ENCODE results near the gene RNF125.

The RNF125 gene

GRCh38 chr18:32018331-32019250 lies at the start of gene RNF125:
RNF125 (plus strand) TSS chr18:32018825; CDS start chr18:32018864, 39 bp downstream.
- Histone ChIP-seq H3K36me3 (ENCODE audit: insufficient read depth, low read length) (no peaks in the 10 kb centered on the region), H3K79me2 (ENCODE audit: control insufficient read depth, insufficient read depth, low read length, unreplicated experiment) (no peaks in the 10 kb centered on the region), H3K27me3 (ENCODE audit: insufficient read depth, low read length) (no peaks in the 10 kb centered on the region), H3K4me1 (ENCODE audit: control insufficient read depth, insufficient read depth, low read length, unreplicated experiment) (peaks cover 4% of the 10 kb centered on the region), H3K4me3 (ENCODE audit: low read depth, low read length) (peak within 1 kb of the TSS; percentile 82), H2AFZ (ENCODE audit: low read length, unreplicated experiment) (peak within 1 kb of the TSS; percentile 76), H3K27ac (ENCODE audit: low read depth, low read length) (no peak within 1 kb of the TSS)

GRCh38 chr18:31970617-31971016 lies 48.0 kb upstream of the RNF125 start:
- Histone ChIP-seq H3K4me3 (ENCODE audit: low read depth, low read length) (no peak overlapping the region), H3K27me3 (ENCODE audit: insufficient read depth, low read length) (peaks cover 18% of the 10 kb centered on the region), H2AFZ (ENCODE audit: low read length, unreplicated experiment) (no peak overlapping the region), H3K79me2 (ENCODE audit: control insufficient read depth, insufficient read depth, low read length, unreplicated experiment) (no peaks in the 10 kb centered on the region), H3K36me3 (ENCODE audit: insufficient read depth, low read length) (no peaks in the 10 kb centered on the region), H3K4me1 (ENCODE audit: control insufficient read depth, insufficient read depth, low read length, unreplicated experiment) (no peaks in the 10 kb centered on the region), H3K27ac (ENCODE audit: low read depth, low read length) (no peak overlapping the region)

- Histone ChIP-seq H3K4me1 (ENCODE audit: control insufficient read depth, insufficient read depth, low read length, unreplicated experiment) (no peaks in the 10 kb centered on the region), H3K36me3 (ENCODE audit: insufficient read depth, low read length) (no peaks in the 10 kb centered on the region), H3K27me3 (ENCODE audit: insufficient read depth, low read length) (peaks cover 33% of the 10 kb centered on the region), H2AFZ (ENCODE audit: low read length, unreplicated experiment) (no peak overlapping the region), H3K79me2 (ENCODE audit: control insufficient read depth, insufficient read depth, low read length, unreplicated experiment) (no peaks in the 10 kb centered on the region), H3K4me3 (ENCODE audit: low read depth, low read length) (no peak overlapping the region), H3K27ac (ENCODE audit: low read depth, low read length) (no peak overlapping the region)
These were observed 44.6 kb upstream of the RNF125 start for GRCh38 chr18:31973929-31974546.

- no peak overlapping the region for H2AFZ ChIP-seq (ENCODE audit: low read length, unreplicated experiment)
- no peaks in the 10 kb centered on the region for H3K36me3 ChIP-seq (ENCODE audit: insufficient read depth, low read length)
- no peak overlapping the region for H3K27ac ChIP-seq (ENCODE audit: low read depth, low read length)
- no peak overlapping the region for H3K4me3 ChIP-seq (ENCODE audit: low read depth, low read length)
- H3K79me2 ChIP-seq (ENCODE audit: control insufficient read depth, insufficient read depth, low read length, unreplicated experiment) = no peaks in the 10 kb centered on the region
- H3K27me3 ChIP-seq (ENCODE audit: insufficient read depth, low read length) = peaks cover 27% of the 10 kb centered on the region
- H3K4me1 ChIP-seq (ENCODE audit: control insufficient read depth, insufficient read depth, low read length, unreplicated experiment) = no peaks in the 10 kb centered on the region
These were observed 42.4 kb upstream of the RNF125 start for GRCh38 chr18:31976242-31976641.

- Histone ChIP-seq H3K36me3 (ENCODE audit: insufficient read depth, low read length) (no peaks in the 10 kb centered on the region), H3K27me3 (ENCODE audit: insufficient read depth, low read length) (peaks cover 27% of the 10 kb centered on the region), H3K4me1 (ENCODE audit: control insufficient read depth, insufficient read depth, low read length, unreplicated experiment) (no peaks in the 10 kb centered on the region), H3K27ac (ENCODE audit: low read depth, low read length) (no peak overlapping the region), H2AFZ (ENCODE audit: low read length, unreplicated experiment) (no peak overlapping the region), H3K4me3 (ENCODE audit: low read depth, low read length) (no peak overlapping the region), H3K79me2 (ENCODE audit: control insufficient read depth, insufficient read depth, low read length, unreplicated experiment) (no peaks in the 10 kb centered on the region)
These were observed 41.3 kb upstream of the RNF125 start for GRCh38 chr18:31977270-31977872.

- Histone ChIP-seq H3K4me3 (ENCODE audit: low read depth, low read length) (no peak overlapping the region), H3K27ac (ENCODE audit: low read depth, low read length) (no peak overlapping the region), H3K27me3 (ENCODE audit: insufficient read depth, low read length) (peaks cover 27% of the 10 kb centered on the region), H3K79me2 (ENCODE audit: control insufficient read depth, insufficient read depth, low read length, unreplicated experiment) (no peaks in the 10 kb centered on the region), H3K36me3 (ENCODE audit: insufficient read depth, low read length) (no peaks in the 10 kb centered on the region), H2AFZ (ENCODE audit: low read length, unreplicated experiment) (no peak overlapping the region), H3K4me1 (ENCODE audit: control insufficient read depth, insufficient read depth, low read length, unreplicated experiment) (no peaks in the 10 kb centered on the region)
These were observed 40.0 kb upstream of the RNF125 start for GRCh38 chr18:31978616-31979015.

- H3K79me2 ChIP-seq (ENCODE audit: control insufficient read depth, insufficient read depth, low read length, unreplicated experiment) = no peaks in the 10 kb centered on the region
- H3K36me3 ChIP-seq (ENCODE audit: insufficient read depth, low read length) = no peaks in the 10 kb centered on the region
- H3K27ac ChIP-seq (ENCODE audit: low read depth, low read length) = no peak overlapping the region
- peaks cover 22% of the 10 kb centered on the region; the same call in 1 of the 2 replicates for H3K27me3 ChIP-seq (ENCODE audit: insufficient read depth, low read length)
- no peak overlapping the region for H2AFZ ChIP-seq (ENCODE audit: low read length, unreplicated experiment)
- no peaks in the 10 kb centered on the region for H3K4me1 ChIP-seq (ENCODE audit: control insufficient read depth, insufficient read depth, low read length, unreplicated experiment)
- no peak overlapping the region for H3K4me3 ChIP-seq (ENCODE audit: low read depth, low read length)
These were observed 38.9 kb upstream of the RNF125 start for GRCh38 chr18:31979714-31980113.

GRCh38 chr18:31980863-31981262 lies 37.8 kb upstream of the RNF125 start:
- Histone ChIP-seq H3K27ac (ENCODE audit: low read depth, low read length) (no peak overlapping the region), H3K27me3 (ENCODE audit: insufficient read depth, low read length) (peaks cover 16% of the 10 kb centered on the region; the same call in 1 of the 2 replicates), H3K79me2 (ENCODE audit: control insufficient read depth, insufficient read depth, low read length, unreplicated experiment) (no peaks in the 10 kb centered on the region), H2AFZ (ENCODE audit: low read length, unreplicated experiment) (no peak overlapping the region), H3K4me3 (ENCODE audit: low read depth, low read length) (no peak overlapping the region), H3K4me1 (ENCODE audit: control insufficient read depth, insufficient read depth, low read length, unreplicated experiment) (no peaks in the 10 kb centered on the region), H3K36me3 (ENCODE audit: insufficient read depth, low read length) (no peaks in the 10 kb centered on the region)

GRCh38 chr18:31983020-31983419 lies 35.6 kb upstream of the RNF125 start:
- H3K27ac ChIP-seq (ENCODE audit: low read depth, low read length) = no peak overlapping the region
- H3K4me1 ChIP-seq (ENCODE audit: control insufficient read depth, insufficient read depth, low read length, unreplicated experiment) = no peaks in the 10 kb centered on the region
- peaks cover 8% of the 10 kb centered on the region; the same call in 1 of the 2 replicates for H3K27me3 ChIP-seq (ENCODE audit: insufficient read depth, low read length)
- H2AFZ ChIP-seq (ENCODE audit: low read length, unreplicated experiment) = no peak overlapping the region
- no peak overlapping the region for H3K4me3 ChIP-seq (ENCODE audit: low read depth, low read length)
- H3K36me3 ChIP-seq (ENCODE audit: insufficient read depth, low read length) = no peaks in the 10 kb centered on the region
- H3K79me2 ChIP-seq (ENCODE audit: control insufficient read depth, insufficient read depth, low read length, unreplicated experiment) = no peaks in the 10 kb centered on the region

GRCh38 chr18:31983976-31984375 lies 34.6 kb upstream of the RNF125 start:
- Histone ChIP-seq H3K4me3 (ENCODE audit: low read depth, low read length) (no peak overlapping the region), H3K4me1 (ENCODE audit: control insufficient read depth, insufficient read depth, low read length, unreplicated experiment) (no peaks in the 10 kb centered on the region), H3K27ac (ENCODE audit: low read depth, low read length) (no peak overlapping the region), H3K79me2 (ENCODE audit: control insufficient read depth, insufficient read depth, low read length, unreplicated experiment) (no peaks in the 10 kb centered on the region), H3K36me3 (ENCODE audit: insufficient read depth, low read length) (no peaks in the 10 kb centered on the region), H3K27me3 (ENCODE audit: insufficient read depth, low read length) (no peaks in the 10 kb centered on the region), H2AFZ (ENCODE audit: low read length, unreplicated experiment) (no peak overlapping the region)

All from ACC112 (cell line).